HK-2 (cell line): ENCODE measurements around the gene FAM229B.
"Not testable (repeated sequence)": the region's sequence is repeated elsewhere in the genome, so short reads cannot be mapped to it uniquely, and the experiment has no call there.

Experiments
- DNase-seq: peaks from one replicate; pipeline ENCODE4 v3.0.0-alpha.2; 2018; ENCODE audit not compliant: unreplicated experiment

FAM229B gene

DNA sequence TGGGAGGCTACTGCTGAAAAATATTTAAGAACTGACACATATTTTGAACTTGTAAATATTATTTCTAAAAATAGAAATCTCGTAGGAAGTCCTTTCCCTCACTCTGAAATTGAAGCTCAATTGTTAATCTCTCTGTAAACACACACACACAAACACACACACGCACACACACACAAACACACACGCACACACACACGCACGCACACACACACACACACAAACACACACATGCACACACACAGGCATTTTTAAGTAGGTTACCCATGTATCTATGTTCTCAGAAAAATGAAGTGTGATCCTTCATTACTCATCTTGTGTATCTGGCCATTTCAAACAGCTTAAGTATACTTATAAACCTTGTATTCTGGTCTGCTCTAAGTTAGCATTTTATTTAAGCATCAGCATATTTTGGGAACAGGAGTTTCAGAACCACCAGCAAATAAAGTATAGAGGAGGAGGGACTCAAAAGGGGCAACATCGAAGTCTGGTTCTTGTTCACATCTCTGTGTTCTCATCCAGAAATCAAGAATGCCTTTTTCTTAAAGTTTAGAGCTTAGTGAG, 21.9 kb upstream of the FAM229B start:
- no peak for DNase-seq

- no peak for DNase-seq
These were observed 20.8 kb upstream of the FAM229B start for GRCh38 chr6:112066606-112067005.

GRCh38 chr6:112081569-112081968, 5.8 kb upstream of the FAM229B start:
- DNase-seq, result no peak

DNA sequence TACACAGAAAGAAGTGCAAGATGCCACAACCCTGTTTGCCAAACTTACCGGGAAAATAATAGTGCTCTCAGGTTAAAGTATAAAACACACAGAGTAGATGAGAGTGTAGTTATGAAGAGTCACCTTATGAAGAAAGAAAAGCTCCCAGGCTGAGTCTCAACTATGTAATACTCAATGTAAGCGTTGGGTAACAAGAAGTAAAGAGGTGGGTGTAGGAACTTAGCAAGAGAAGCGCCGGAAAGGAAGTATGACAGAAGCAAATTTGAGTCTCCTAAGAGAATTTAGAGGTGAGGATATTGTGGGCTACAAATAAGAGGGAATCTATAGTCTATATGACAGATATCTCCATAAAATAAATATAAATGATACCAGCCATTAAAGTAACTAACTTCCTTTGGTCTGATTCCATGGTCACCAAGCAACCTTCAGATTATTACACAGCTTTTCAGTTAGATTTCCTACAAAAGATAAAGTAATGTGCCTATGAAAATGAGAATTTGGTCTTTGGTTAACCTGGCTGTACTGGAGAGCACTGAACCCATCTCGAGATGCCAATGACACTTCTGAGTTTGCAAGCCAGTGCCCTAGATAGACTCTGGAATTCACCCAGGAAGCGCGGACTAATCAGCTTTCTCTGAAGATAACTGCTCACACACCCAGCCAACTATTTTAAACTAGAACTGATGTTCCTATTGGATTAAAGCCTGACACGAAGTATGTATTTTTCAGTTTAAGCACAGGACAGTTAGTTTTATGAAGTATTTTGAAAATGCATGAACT, 1.9 kb upstream of the FAM229B start:
- DNase-seq, result no peak

DNA sequence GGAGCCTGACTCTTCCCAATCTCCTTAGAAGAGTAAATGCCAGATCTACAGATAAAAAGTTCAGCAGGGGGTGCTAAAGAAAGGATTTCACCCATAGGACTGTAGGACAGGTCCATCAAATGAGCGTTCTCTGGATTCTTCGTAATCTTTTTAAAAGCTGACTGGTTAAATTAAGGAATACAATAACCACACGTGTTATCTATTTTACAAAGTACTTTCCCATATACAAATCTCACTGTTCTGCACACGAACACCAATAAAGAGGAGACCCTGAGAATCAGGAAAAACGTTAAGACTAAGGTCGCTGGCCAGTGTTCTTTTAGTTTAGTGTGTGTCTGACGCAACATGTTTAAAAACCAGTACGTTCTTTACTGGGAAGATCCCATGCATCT, 651 bp upstream of the FAM229B start:
- no peak for DNase-seq

DNA sequence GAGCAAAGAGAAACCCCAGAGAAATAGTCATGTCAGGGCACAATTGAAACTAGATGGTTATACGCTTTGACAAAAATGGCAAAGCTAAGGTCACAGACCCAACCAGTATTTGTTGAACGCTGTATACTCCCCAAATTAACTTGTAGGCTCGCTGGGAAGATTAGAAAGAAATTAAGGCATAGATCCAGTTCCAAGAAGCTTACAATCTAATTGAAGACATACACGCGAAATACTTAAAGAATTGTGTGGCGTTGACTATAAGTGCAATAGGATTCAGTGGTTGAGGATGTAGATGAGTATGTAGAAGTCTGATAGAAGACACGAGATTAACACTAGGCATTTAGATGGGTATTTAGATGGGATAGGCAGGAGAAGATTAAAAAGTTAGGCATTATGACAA, 525 bp downstream of the FAM229B start:
- DNase-seq, result no peak

- DNase-seq, result no peak
These were observed 9.5 kb downstream of the FAM229B start for GRCh38 chr6:112096901-112097300.

DNA sequence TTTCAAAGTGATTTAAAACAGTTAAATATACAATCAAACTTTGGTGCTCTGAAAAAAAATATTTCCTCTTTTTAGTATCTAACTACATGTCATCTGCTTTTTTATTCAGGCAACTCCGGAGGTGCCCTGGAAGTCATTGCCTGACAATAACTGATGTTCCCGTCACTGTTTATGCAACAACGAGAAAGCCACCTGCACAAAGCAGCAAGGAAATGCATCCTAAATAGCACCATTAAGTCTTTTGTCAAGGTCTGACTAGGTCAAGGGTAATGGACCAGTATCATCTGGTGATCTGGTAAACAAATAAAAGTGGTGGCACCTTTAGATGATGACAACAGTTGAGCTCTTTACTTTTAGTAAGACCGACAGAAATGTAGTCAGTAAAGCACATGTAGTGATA, 13.2 kb downstream of the FAM229B start:
- DNase-seq, result no peak

DNA sequence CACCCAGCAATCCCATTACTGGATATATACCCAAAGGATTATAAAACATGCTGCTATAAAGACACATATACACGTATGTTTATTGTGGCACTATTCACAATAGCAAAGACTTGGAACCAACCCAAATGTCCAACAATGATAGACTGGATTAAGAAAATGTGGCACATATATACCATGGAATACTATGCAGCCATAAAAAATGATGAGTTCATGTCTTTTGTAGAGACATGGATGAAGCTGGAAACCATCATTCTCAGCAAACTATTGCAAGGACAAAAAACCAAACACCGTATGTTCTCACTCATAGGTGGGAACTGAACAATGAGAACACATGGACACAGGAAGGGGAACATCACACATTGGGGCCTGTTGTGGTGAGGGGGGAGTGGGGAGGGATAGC, 18.6 kb downstream of the FAM229B start:
- DNase-seq, result not testable (repeated sequence)

DNA sequence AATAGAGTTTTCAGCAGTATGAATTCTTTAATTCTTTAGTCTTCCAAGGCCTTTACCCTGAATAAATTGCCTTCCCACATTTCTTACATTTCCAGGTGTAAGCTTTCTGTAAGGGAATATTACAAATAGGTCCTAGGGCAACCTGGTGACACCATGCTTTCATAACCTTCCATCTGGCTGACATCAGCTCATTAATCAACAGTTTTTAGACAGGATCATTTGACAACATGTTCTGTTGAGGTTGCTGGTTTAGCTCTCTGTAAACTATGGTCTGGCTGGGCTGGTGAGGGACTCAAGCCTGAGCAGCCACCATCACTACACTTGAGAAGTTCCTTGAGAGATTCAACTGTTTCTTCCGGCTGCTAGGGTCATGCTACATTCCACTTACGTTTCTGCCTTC, 19.2 kb downstream of the FAM229B start:
- no peak for DNase-seq

GRCh38 chr6:112109262-112109661, 21.9 kb downstream of the FAM229B start:
- DNase-seq, result no peak

DNA sequence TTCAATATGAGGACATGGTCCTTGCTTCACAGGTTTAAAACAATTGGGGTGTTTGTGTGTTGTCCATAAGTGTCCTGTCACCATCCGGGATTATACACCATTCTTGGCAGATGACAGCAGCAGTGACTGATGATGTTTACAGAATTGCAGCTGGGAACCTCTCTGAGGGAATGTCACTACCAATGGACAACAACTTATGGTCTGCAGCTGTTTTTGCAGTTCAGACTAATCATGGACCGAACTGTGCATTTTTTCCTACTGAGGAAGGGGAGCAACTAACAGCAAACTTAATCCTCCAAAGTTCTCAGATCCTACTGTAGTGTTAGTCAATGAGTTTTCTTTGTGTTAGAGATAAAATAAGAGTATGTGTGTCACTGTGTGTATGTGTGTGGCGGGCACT, 26.0 kb downstream of the FAM229B start:
- no peak for DNase-seq

DNA sequence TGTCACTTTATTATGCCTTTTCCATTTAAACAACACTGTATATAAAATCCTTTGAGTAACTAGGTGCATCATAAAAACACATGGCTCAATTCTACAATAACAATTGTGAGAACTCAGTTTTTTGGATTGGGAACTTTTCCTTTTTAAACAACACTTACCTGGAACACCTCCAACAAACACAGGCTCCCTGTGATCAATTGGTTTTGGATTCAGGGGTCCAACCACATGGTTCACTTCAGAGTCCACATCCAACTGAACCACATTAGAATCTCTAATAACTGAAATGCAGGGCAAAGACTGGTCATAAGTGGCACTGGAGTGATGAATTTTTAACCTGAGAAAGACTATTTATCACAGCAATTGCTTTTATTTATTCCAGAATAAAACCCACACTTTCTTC, 26.5 kb downstream of the FAM229B start:
- DNase-seq, result no peak

DNA sequence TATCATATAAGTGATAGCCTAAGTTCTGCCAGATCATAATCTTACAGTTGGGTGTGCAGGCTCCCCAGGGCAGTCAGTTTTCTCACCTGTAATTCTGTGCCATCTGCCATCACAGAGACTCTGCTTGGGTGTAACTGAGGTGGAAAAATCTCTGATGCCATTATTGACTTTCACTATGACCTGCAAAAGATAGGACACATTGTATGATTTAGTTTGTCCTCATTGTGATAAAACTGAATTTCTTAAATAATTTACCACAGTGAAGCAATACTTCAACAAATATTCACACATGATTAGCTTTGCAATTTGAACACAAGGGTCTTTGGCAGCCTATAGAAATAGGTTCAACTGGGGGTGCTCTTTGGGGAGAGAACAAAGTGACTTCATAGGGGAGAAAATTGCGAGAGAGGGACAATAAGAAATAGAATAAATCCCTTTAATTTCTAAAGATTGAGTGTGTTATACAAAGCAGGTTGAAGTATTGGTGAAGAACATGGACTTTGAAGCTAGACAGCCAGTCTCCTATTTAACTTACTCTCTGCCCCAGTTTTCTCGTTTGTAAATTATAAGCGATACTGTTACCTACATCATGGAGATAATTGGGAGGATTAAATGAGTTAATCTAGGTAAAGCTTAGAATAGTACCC, 27.3 kb downstream of the FAM229B start:
- no peak for DNase-seq

DNA sequence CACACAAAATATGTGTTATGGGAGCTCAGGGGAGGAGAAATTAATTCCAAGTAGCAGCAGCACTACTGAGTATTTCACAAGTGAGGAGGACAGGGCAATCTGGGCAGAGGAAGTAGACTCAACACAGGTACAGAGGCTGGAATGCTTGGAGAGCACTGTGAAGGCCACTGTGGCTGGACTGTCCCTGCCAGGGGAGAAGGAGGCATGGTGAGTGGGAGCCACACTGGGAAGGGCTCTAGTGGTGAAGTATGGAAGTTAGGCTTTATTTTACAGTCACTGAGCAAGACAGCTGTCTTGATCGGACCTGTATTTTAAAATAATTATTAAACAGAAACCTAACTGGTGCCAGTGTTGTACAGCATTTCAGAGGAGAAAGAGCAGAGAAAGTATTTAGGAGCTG, 28.8 kb downstream of the FAM229B start:
- no peak for DNase-seq

DNA sequence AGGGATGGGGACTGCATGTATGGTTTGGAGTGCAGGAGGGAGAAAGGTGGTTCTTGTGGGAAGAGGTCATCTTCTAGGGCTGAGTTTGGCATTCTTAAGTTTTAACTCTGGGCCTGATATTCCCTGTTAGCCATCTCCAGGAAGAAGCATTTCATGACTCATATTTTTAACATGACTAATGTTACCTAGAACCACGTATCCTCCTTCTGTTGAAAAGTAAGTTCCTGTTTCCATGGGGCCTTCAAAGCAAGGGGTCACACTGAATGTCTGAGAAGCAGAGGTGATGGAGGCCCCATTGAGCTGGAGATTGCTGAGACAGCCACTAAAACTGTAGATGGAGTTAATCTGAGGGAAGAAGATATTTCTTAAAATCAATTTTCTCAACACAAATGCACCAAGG, 30.2 kb downstream of the FAM229B start:
- no peak for DNase-seq

DNA sequence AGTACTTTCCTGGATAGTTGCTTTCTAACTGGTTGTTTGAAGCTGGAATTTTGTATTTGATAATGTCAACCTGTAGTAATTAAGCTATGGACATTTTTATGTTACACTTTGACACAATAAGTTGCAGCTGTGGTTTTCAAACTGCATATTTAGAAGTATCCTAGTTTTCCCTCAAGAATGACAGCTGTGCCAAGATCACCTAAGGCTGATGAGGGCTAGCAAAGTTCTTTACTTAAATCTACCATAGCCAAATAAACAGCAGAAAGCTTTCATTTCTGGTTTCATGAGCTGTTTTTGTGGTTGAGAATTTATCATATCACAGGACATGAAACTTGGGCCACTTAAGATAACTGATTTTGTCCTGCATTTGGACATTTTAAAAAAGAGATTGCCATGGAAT, 30.6 kb downstream of the FAM229B start:
- DNase-seq, result no peak

- no peak for DNase-seq
These were observed 35.4 kb downstream of the FAM229B start for GRCh38 chr6:112122756-112123155.

GRCh38 chr6:112123982-112124381, 36.6 kb downstream of the FAM229B start:
- no peak for DNase-seq

DNA sequence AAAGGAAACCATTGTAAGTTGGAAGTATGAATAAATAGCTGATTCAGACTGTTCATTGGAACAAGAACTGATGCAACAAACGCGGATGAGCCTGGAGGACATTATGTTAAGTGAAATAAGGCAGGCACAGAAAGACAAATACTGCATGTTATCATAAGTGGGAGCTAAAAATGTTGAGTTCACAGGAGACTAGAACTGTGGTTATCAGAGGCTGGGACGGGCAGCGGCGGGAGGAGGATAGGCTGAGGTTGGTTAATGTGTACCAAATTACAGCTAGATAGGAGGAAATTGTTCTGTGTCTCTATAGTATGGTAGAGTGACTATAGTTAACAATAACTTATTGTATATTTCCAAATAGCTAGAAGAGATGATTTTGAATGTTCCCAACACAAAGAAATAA, 40.8 kb downstream of the FAM229B start:
- DNase-seq, result no peak

- no peak for DNase-seq
These were observed 43.5 kb downstream of the FAM229B start for GRCh38 chr6:112130878-112131277.

DNA sequence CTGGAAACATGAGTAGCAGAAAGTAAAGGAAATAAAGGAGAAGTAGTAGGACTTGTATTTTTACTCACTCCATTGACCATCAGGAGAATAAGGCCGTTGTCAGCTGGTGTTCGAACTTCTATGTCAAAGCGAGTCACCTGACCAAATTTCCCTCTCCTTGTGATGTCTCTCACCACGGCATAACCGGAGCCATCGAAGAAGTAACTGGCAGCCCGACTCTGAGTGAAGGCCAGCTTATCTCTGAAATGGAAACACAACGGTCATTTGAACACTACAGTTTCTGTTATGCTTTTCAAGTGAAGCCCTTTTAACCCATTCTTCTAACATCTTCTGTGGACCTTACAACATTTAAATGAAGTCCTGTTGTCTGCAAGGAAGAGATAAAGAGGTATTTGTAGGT, 51.7 kb downstream of the FAM229B start:
- DNase-seq, result no peak

- no peak for DNase-seq
These were observed 54.3 kb downstream of the FAM229B start for GRCh38 chr6:112141707-112142106.
